Measurements from ENCODE around the gene RAB11FIP5. TPM values are rescaled to one million over a fixed set of nuclear protein-coding genes. Genes with fewer than 3 reads are reported as not detected.

Gene RAB11FIP5
- total and polyA plus RNA-seq, 2 experiments from 2014 or later: 4.2 to 12.1 TPM

- Histone ChIP-seq H3K27me3 (peaks cover 21% of the 10 kb centered on the region), H3K4me3 (no peak overlapping the region), H3K9me3 (ENCODE audit: low read depth) (no peaks in the 10 kb centered on the region), H3K36me3 (no peaks in the 10 kb centered on the region), H3K27ac (no peak overlapping the region), H3K4me1 (ENCODE audit: low read depth) (no peaks in the 10 kb centered on the region)
- TF ChIP-seq CTCF (IDR thresholded peaks at IDR 0.05; ENCODE audit: low read depth, low read length): no peak
- no peak for DNase-seq (ENCODE audit: low read depth in 1 of 2, low spot score in 1 of 2)
Measured at GRCh38 chr2:73076701-73077423, 35.9 kb downstream of the RAB11FIP5 start.

GRCh38 chr2:73075477-73076373, 37.0 kb downstream of the RAB11FIP5 start:
- Histone ChIP-seq H3K4me3 (no peak overlapping the region), H3K4me1 (ENCODE audit: low read depth) (no peaks in the 10 kb centered on the region), H3K9me3 (ENCODE audit: low read depth) (no peaks in the 10 kb centered on the region), H3K36me3 (no peaks in the 10 kb centered on the region), H3K27ac (no peak overlapping the region), H3K27me3 (peaks cover 16% of the 10 kb centered on the region)
- TF ChIP-seq CTCF (IDR thresholded peaks at IDR 0.05; ENCODE audit: low read depth, low read length): no peak
- DNase-seq (ENCODE audit: low read depth in 1 of 2, low spot score in 1 of 2): no peak

GRCh38 chr2:73074110-73075069, 38.4 kb downstream of the RAB11FIP5 start:
- no peak for DNase-seq (ENCODE audit: low read depth in 1 of 2, low spot score in 1 of 2)
- no peak overlapping the region for H3K27ac ChIP-seq
- peaks cover 8% of the 10 kb centered on the region for H3K4me1 ChIP-seq (ENCODE audit: low read depth)
- no peaks in the 10 kb centered on the region for H3K9me3 ChIP-seq (ENCODE audit: low read depth)
- no peak for TF ChIP-seq CTCF (IDR thresholded peaks at IDR 0.05; ENCODE audit: low read depth, low read length)
- peaks cover 14% of the 10 kb centered on the region for H3K27me3 ChIP-seq
- no peak overlapping the region for H3K4me3 ChIP-seq
- no peaks in the 10 kb centered on the region for H3K36me3 ChIP-seq

GRCh38 chr2:73072416-73072815, 40.3 kb downstream of the RAB11FIP5 start:
- H3K27ac ChIP-seq: no peak overlapping the region
- no peak for TF ChIP-seq CTCF (IDR thresholded peaks at IDR 0.05; ENCODE audit: low read depth, low read length)
- peaks cover 10% of the 10 kb centered on the region for H3K4me1 ChIP-seq (ENCODE audit: low read depth)
- H3K27me3 ChIP-seq: peaks cover 5% of the 10 kb centered on the region
- no peak overlapping the region for H3K4me3 ChIP-seq
- no peak for DNase-seq (ENCODE audit: low read depth in 1 of 2, low spot score in 1 of 2)
- no peaks in the 10 kb centered on the region for H3K9me3 ChIP-seq (ENCODE audit: low read depth)
- no peaks in the 10 kb centered on the region for H3K36me3 ChIP-seq

- Histone ChIP-seq H3K27ac (no peak overlapping the region), H3K9me3 (ENCODE audit: low read depth) (no peaks in the 10 kb centered on the region)
Measured at GRCh38 chr2:73072129-73072395, 40.7 kb downstream of the RAB11FIP5 start.

More at GRCh38 chr2:73072129-73072395, 40.7 kb downstream of the RAB11FIP5 start:
- no peaks in the 10 kb centered on the region for H3K36me3 ChIP-seq
- TF ChIP-seq CTCF (IDR thresholded peaks at IDR 0.05; ENCODE audit: low read depth, low read length): no peak
- H3K27me3 ChIP-seq: peaks cover 4% of the 10 kb centered on the region
- H3K4me1 ChIP-seq (ENCODE audit: low read depth): peaks cover 10% of the 10 kb centered on the region
- peak in 1 of 2 donors; percentile 34 for DNase-seq (ENCODE audit: low read depth in 1 of 2, low spot score in 1 of 2)
- H3K4me3 ChIP-seq: peak overlapping the region; percentile 74

Data from cardiac muscle cell (in vitro differentiated cells and primary cell).